Measurements from ENCODE around the gene SF3A1.

The SF3A1 gene

GRCh38 chr22:30321461-30321860, 35.2 kb downstream of the SF3A1 start:
- DNase-seq = no peak

- DNase-seq = no peak
These were observed 36.6 kb downstream of the SF3A1 start for GRCh38 chr22:30320021-30320556.

DNA sequence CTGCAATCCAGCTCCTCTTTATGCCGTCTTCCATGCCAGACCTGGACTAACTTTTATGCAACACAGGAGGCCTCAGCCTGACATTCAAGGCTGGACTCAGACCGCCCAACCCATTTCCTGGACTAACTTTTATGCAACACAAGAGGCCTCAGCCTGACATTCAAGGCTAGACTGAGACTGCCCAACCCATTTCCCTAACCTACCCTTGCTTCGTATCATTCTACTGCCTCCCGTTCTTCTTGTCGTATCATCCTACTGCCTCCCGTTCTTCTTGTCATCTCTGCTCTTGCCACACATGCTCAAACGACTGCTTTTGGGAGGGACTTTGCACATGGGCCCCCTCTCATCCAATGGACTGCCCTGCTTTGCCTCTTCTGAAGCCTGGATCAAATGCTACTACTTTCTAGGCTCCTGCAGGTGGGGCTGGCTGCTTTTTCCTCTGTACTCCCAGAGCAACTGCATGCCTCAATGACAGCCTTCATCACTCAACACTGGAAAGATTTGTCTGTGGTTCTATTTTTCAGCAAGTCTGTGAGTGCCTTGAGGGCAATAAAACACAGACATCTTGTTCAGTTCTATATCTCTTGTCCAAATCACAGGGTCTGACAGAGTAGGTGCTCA, 37.8 kb downstream of the SF3A1 start:
- no peak for DNase-seq

DNA sequence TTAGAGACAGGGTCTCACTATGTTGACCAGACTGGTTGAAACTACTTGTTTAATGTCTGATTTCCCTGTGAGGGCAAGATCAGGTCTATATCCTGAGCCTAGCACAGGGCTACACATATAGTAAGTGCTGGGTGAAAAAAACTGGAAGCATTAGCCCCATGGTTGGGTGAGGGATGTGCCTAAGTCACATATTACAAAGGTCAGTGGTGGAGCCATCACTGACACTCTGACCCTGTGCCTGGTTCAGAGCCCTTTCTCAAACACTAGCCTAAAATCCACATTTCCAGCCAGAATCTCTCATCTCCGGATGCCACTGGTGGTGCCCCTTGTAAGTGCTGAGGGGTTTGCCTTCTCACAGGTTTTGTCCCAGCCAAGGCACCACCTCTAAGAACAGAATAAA, 38.9 kb downstream of the SF3A1 start:
- DNase-seq = no peak

DNA sequence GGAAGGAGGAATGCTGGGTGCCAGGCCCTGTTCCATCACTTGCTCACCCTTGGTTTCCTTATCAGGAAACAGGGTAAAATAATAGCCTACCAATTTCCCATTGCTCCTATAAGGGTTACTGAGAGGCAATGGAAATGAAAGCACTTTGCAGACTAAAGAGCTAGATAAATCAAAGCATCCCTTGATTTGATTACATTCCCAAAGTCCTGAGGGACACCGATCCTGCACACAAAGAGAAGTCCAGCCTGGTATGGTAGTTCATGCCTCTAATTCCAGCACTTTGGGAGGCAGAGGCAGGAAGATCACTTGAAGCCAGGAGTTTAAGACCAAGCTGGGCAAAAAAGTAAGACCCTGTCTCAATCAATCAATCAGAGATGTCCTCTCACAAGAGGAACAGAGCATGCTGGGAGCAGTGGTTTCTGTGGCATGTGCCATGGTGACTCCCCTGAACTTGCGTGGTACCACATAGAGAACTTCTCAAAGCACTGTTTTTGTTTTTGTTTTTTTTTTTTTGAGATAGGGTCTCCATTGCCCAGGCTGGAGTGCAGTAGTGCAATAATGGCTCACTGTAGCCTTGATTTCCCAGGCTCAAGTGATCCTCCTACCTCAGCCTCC, 40.6 kb downstream of the SF3A1 start:
- no peak for DNase-seq

GRCh38 chr22:30314915-30315314, 41.8 kb downstream of the SF3A1 start:
- DNase-seq = no peak

- DNase-seq = no peak
These were observed 42.9 kb downstream of the SF3A1 start for GRCh38 chr22:30313527-30314363.

DNA sequence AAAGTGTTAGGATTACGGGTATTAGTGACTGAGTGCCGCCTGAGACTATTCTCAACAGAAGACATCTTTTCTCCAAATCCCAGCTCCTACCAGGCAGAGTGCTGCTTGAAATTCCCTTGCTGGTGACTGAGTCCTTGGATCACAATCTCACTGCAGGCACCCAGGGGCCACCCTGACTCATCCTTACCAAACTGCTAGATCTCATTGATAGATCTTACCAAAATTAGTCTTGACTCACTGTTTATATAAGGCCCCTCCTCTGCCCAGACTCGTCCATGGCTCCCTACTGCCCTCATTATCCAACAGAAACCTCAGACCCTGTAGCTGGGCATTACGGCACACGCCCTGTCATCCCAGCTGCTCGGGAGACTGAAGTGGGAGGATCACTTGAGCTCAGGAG, 44.6 kb downstream of the SF3A1 start:
- no peak for DNase-seq

GRCh38 chr22:30310881-30311771, 45.6 kb downstream of the SF3A1 start:
- DNase-seq = no peak

GRCh38 chr22:30309951-30310741, 46.5 kb downstream of the SF3A1 start:
- DNase-seq = no peak

- DNase-seq = no peak
These were observed 48.0 kb downstream of the SF3A1 start for GRCh38 chr22:30308518-30309230.

- no peak for DNase-seq
These were observed 48.6 kb downstream of the SF3A1 start for GRCh38 chr22:30308093-30308492.

DNA sequence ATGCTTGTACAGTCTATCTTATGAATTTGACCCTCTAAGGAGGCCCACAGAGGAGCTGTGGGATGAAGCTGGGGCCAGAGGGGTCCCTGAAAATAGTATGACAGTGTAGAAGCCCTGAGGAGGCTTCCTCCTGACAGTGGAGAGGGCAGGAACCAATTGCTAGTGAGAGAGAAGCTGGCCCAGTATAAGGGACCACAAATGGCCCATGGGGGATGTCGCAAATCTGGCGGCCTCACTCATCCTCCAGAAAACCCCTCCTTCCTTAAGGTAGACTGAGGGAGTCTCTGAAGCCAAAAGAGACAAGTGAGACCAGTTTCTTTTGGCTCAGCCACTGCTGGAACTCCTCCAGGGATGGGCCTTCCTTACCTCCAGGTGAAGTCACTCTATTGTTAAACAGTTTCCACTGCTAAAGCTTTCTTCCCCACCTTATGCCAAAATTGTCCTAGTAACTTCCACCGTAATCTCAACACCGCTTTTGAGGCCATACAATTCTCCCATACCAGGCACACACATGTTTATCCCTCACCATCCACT, 49.6 kb downstream of the SF3A1 start:
- no peak for DNase-seq

DNA sequence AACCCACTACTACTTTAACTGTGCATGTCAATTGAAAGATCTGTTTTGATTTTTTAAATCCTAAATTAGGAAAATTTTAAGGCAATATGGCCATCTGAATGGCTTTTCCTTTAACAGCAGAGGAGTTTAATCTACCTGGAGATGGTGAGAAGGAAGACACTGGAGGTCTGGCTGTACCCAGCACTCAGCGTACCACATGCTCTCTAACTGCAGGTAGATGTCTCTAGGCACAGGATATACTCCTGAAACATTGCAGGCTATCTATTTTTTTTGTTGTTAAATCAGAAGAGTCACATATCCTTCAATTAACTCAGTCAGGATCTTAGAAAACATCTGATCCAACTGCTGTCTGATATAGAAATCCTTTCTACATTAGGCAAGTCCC, 50.1 kb downstream of the SF3A1 start:
- no peak for DNase-seq

- DNase-seq = no peak
These were observed 50.6 kb downstream of the SF3A1 start for GRCh38 chr22:30305906-30306626.

DNA sequence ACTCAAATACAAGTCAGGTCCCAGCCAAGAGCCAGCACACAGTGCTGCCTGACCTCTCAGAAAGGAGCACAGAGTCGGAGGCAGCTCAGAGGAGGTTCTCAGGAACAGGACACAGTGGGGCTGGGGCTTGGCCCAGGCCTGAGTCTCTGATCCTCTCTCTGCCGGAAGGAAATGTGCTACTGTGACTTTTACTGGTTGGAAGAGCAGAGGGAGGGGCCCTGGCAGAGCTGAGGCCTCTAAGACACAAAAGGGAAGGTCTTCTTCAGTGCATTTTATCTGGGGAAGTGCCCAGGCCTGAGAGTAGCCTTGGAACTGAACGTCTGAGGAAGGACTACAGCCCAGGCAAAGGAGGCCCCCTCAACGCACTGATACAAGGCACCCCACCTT, 51.2 kb downstream of the SF3A1 start:
- no peak for DNase-seq

DNA sequence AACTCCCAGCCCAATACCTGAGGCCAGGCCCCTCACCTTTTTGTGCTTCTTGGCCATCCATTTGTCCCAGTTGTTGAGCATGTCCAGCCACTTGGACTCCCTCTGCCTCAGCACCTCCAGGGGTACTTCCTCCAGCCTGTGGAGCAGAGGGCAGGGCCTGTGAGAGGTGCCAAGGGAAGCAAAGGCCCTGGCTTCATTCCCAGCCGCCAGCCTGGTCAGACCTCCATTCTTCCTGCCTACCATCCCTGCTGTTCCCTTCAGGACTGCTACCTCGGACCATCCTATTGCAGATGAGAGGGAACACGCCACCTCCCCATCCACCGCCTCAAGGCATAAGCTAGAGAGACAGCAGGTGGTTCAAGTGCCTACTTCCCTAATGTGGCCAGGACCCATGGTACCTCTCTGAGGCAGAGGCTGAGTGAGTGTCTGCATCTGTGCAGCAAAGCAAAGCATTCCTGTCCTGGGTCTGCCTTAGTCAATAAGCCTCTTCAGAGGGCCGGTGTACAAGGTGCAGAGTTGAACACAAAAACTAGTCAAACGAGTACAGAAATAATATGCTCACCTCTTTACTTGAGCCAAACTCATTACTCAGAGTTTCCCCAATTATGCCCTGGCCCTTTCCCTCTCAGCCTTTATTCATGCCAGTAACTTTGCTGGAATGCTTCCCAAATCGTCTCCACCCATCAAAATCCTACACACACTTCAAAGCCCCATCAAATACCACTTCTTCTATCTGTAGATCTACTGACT, 52.0 kb downstream of the SF3A1 start:
- no peak for DNase-seq

GRCh38 chr22:30302810-30303138, 53.9 kb downstream of the SF3A1 start:
- DNase-seq = no peak

- DNase-seq = no peak
These were observed 54.5 kb downstream of the SF3A1 start for GRCh38 chr22:30301995-30302809.
